ENCODE results near the gene CCDC112. TPM values are rescaled to one million over a fixed set of nuclear protein-coding genes. Genes with fewer than 3 reads are reported as not detected.

Gene CCDC112, protein sequence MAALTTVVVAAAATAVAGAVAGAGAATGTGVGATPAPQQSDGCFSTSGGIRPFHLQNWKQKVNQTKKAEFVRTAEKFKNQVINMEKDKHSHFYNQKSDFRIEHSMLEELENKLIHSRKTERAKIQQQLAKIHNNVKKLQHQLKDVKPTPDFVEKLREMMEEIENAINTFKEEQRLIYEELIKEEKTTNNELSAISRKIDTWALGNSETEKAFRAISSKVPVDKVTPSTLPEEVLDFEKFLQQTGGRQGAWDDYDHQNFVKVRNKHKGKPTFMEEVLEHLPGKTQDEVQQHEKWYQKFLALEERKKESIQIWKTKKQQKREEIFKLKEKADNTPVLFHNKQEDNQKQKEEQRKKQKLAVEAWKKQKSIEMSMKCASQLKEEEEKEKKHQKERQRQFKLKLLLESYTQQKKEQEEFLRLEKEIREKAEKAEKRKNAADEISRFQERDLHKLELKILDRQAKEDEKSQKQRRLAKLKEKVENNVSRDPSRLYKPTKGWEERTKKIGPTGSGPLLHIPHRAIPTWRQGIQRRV
- 5.0 and 7.2 TPM in 2 replicates for total RNA-seq

DNA sequence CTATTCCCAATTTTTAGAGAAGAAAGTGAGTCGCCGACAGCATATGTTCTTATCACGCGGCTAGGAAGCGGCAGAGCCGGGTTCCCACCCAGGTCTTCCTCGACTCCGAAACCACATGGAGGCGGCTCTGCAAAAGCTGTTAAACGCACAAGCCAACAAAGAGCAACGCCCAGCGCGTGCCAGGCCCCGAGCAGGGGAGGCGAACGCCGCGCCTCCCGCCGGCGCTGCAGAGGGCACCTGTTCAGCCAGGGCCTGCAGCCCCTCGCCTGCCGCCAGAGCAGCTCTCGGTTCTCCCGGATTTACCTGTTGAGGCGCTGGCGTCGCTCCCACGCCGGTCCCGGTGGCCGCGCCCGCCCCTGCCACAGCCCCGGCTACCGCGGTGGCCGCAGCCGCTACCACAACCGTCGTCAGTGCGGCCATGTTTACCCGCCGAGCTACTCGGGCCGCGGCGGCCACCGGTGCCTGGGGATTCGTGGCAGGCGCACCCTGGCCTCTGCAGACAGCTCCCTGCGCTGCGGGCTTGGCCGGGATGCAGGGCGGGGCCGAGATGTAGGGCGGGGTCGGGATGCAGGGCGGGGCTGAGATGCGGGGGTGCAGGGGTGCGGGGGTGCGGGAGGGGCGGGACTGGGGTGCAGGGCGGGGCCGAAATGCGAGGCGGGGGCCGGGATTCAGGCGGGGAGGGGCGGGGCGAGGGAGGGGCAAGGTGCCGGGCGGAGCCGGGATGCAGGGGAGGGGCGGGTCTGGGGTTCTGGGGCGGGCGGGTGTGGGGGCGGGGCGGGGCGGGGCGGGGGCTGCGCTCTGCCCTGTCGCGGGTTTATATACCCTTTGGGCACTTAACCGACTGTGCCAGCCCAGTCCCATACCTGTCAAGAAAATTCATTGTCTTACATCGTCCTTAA is at the start of gene CCDC112:
Gene CCDC112 (minus strand): TSS at position 531 of the 899 bp plus-strand sequence. CDS start 111 bp downstream, at position 420.

DNA sequence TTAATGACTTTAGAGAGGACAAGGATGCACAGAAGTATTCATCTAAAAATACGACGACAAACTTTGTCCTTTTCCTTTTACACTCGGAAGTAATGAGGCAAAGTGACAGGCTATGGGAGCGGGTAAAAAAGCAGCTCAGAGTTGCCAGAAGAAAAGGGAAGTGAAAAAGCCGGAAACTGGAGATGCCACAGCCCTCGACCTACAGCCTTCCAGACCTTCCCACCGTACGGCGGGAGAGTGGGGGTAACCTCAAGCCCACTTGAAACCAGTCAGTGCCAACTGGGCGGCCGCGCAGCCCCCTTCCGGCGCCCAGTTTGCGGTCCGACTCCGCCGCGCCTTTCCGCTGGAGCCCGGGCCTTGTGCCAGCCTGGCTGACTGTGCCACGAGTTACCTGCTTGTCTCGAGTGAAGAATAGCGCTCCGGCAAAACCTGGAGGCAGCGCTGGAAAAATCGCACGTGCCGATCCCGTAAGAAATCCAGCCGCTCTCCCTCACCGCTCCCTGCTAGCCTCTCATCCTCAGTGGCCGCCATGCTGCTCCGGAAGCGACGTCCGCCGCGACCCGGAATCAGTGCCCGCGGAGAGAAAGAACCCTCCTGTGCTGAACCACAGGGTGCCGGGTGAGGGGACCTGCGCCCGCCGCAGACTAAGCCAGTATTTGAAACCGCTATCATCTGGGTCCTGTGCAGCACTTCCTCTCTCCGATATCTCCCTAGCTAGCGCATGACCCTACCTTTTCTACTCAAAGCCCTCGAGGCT is 34.0 kb downstream of the CCDC112 start, which contains the start of gene PGGT1B:
Gene PGGT1B (minus strand): TSS at position 557 of the 757 bp plus-strand sequence. CDS start 26 bp downstream, at position 531.

Other genes with a start within 250 kb of the CCDC112 start
- gene TRIM36, start 126.7 kb downstream of the CCDC112 start, total RNA-seq = 0.24 and 1.4 TPM in 2 replicates
- 6.6 and 6.9 TPM in 2 replicates for gene PGGT1B, start 33.8 kb downstream of the CCDC112 start, total RNA-seq
- 11.2 and 11.8 TPM in 2 replicates for gene FEM1C, start 248.1 kb upstream of the CCDC112 start, total RNA-seq